Suprapubic skin (tissue), 4 donors: ENCODE data around the gene DDRGK1.

ENCODE experiments used
- CTCF ChIP-seq, 2 donors: fragments of 200-600 bp in 1 of 2; fragments of 450-650 bp in 1 of 2; sonication (generic) in 1 of 2; IDR thresholded peaks; one replicate each; pipeline ENCODE4 v1.5.1; 2016 to 2019; ENCODE audit warnings: antibody characterized with exemption in 2 of 2, mild to moderate bottlenecking in 1 of 2, moderate library complexity in 1 of 2
- EP300 ChIP-seq: sonication (generic); formaldehyde crosslinking; IDR thresholded peaks from one replicate; pipeline ENCODE4 v1.6.1; 2017; ENCODE audit warnings: antibody characterized with exemption
- POLR2A ChIP-seq, 2 donors: fragments of 450-650 bp; IDR thresholded peaks; one replicate each; pipeline ENCODE4 v1.6.1; 2017; ENCODE audit warnings: antibody characterized with exemption in 2 of 2, mild to moderate bottlenecking in 2 of 2, moderate library complexity in 2 of 2
- POLR2AphosphoS5 ChIP-seq, 3 donors: sonication (generic); formaldehyde crosslinking; IDR thresholded peaks; one replicate each; pipeline ENCODE4 v1.6.1; 2017; ENCODE audit warnings: antibody characterized with exemption in 3 of 3

- TF ChIP-seq POLR2AphosphoS5 (IDR thresholded peaks at IDR 0.05) (no peak), POLR2A (IDR thresholded peaks at IDR 0.05) (no peak), CTCF (IDR thresholded peaks at IDR 0.05) (no peak), EP300 (no peak)
Measured at GRCh38 chr20:3223651-3223993, 19.1 kb upstream of the DDRGK1 start.
